HG02798 (cell line): Measurements from ENCODE around the gene FCGR3B.
A peak's percentile ranks its signal among the peaks of the same experiment; 100 is the strongest.
"Not testable (repeated sequence)": the region's sequence is repeated elsewhere in the genome, so short reads cannot be mapped to it uniquely, and the experiment has no call there.

Source experiments
- ATAC-seq: cut with Tn5 transposase; IDR thresholded peaks from one replicate; pipeline ENCODE4 v1.9.1; 2021; ENCODE audit warnings: mild to moderate bottlenecking; ENCODE audit not compliant: unreplicated experiment, poor library complexity

The FCGR3B gene

DNA sequence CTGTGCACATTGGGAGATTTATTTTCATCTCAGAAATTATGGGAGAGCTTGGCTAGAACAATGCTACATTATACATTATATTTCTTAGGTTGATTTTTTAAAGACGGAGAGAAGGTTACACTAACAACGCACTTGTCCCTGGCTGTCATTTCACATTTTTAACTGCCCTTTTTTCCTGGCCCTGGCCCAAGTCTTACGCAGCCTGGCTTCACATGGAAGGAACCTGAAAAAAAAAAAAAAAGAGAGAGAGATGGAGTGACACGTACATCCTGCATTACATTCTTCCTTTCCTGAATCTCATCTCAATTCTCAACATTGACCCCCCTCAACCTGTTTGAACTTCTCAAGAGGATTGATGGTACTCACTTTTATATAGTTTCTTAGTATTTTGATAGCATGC is 20.8 kb downstream of the FCGR3B start:
- ATAC-seq, result not testable (repeated sequence)

GRCh38 chr1:161606541-161607336 is 24.2 kb downstream of the FCGR3B start:
- ATAC-seq, result not testable (repeated sequence)

- peak; percentile 51 for ATAC-seq
Measured at GRCh38 chr1:161605762-161606540, 25.0 kb downstream of the FCGR3B start.

- not testable (repeated sequence) for ATAC-seq
Measured at GRCh38 chr1:161605024-161605423, 26.0 kb downstream of the FCGR3B start.

GRCh38 chr1:161597077-161597476 is 33.9 kb downstream of the FCGR3B start:
- not testable (repeated sequence) for ATAC-seq

DNA sequence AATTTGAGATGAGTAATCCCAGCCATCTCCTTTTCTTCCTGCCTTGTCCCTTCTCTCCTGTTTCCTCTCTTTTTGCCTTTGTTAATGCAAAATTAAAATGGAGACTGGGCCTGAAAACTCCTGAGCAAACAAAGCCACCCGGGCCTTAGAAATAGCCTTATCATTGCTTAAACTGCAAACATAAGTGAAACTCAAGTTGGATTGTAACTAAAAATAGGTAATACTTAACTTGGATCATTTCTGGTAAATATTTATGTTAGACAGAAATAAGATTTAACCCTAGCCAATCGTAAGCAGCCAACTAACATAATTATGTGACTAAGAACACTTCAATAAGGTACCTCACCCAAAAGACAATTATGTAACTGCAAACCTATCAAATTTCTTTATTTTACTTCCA is 35.4 kb downstream of the FCGR3B start:
- ATAC-seq, result not testable (repeated sequence)

GRCh38 chr1:161595173-161595572 is 35.8 kb downstream of the FCGR3B start:
- not testable (repeated sequence) for ATAC-seq

DNA sequence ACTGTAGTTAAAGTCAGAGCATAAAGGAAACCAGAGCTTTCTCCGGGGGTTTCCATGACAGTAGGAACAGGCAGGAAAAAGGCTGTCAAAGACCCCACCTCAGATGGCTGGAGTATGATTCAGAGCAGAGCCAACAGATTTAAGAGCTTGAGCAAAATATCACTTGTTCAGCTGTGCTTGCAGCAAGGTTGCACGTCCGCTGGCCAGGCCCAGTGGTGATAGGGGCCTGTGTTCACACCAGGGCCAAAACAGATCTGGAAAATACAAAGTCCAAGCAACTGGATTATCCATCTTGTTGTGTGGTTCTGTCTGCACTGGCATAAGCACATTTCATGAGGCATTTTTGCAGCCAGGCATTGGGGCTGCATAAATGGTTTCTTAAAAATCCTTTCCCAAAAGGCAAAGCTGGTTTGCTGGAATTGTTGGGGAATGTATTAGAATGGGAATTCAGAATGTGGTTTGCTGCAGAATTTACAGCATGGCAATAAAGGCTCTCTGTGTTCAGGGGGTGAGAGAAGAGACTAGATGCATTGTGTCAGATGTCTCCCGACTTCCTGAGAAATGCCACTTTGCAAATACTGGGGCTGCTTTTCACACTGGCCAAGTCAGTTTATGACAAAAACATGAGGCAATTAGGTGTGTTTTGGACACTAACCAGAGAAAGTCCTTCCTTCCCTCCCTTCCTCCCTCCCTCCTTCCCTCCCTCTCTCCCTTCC is 36.5 kb downstream of the FCGR3B start:
- ATAC-seq, result not testable (repeated sequence)

DNA sequence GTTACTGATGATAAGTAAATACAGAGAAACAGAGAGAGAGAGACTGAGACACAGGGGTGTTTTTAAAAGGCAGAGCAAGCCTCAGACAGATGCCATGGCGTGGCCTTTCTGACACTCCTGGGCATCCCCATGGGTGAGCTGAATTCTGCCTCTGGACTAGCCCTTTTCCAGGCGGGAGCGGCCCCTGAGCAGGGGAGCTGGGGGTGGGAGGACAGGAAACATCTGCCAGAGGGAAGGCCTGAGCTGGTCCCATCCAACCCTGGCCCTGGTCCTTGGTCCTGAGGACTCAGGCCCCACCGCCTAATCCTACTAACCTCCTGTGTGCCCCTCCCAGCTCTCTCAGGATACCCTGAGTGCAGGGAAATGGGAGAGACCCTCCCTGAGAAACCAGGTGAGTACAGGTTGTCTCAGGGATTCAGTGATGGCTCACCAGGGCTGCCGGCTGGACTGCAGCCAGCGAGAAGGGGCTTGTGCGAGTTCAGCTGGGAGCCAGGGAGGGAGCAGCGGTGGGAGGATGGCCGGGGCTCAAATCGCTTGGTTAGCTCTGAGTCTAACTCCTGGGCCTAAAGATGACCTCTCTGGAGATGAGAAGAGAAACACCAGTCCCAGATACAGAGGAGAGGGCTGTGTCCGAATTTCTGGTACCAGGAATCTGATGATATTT is 37.8 kb downstream of the FCGR3B start:
- not testable (repeated sequence) for ATAC-seq

DNA sequence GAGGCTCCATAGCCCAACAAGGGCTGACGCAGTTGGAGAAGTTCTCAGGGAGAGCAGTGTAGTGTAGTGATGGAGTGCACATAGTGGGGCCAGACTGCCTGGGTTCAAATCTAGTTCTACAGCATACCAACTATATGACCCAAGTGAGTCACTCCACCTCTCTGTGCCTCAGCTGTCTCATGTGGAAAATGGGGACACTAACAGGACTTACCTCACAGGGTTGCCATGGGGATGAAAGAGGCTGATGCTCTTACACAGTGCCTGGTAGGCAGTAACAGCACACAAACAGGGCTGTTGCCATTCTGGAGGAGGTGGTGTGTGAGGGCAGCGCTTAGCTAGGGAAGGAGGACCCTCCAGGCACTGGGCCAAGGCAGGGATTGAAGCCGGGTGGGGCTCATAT is 38.4 kb downstream of the FCGR3B start:
- not testable (repeated sequence) for ATAC-seq

DNA sequence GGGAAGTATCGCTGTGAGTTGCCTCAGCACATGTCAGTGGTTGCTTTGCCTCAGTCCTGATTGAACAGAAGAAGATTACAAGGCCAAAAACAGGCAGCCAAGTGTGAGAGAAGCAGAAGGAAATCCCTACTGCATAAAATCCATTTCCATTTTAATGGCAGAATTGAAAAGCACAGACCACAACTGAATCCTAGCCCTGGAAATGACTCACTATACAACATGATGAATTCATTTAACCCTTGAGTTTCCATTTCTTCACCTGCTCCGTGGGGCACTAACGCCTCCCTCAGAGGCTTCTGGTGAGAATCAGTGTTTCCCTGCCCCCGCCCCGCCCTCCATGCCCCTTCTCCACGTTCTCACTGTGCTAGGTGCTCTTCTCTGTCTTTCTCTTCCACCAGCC is 41.1 kb downstream of the FCGR3B start:
- not testable (repeated sequence) for ATAC-seq

DNA sequence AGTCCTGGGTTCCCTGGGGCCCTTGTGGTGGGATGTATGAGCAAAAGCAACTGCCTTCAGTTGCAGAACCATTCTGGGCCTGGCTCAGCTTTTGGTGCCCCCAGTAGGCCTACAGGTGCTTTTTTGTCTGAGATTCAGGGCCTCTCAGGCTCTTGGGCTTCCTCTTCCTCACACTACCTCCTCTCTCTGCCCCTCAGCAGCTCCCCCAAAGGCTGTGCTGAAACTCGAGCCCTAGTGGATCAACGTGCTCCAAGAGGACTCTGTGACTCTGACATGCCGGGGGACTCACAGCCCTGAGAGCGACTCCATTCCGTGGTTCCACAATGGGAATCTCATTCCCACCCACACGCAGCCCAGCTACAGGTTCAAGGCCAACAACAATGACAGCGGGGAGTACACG is 41.6 kb downstream of the FCGR3B start:
- not testable (repeated sequence) for ATAC-seq

- not testable (repeated sequence) for ATAC-seq
Measured at GRCh38 chr1:161588596-161588995, 42.4 kb downstream of the FCGR3B start.

GRCh38 chr1:161582882-161583281 is 48.1 kb downstream of the FCGR3B start:
- not testable (repeated sequence) for ATAC-seq

DNA sequence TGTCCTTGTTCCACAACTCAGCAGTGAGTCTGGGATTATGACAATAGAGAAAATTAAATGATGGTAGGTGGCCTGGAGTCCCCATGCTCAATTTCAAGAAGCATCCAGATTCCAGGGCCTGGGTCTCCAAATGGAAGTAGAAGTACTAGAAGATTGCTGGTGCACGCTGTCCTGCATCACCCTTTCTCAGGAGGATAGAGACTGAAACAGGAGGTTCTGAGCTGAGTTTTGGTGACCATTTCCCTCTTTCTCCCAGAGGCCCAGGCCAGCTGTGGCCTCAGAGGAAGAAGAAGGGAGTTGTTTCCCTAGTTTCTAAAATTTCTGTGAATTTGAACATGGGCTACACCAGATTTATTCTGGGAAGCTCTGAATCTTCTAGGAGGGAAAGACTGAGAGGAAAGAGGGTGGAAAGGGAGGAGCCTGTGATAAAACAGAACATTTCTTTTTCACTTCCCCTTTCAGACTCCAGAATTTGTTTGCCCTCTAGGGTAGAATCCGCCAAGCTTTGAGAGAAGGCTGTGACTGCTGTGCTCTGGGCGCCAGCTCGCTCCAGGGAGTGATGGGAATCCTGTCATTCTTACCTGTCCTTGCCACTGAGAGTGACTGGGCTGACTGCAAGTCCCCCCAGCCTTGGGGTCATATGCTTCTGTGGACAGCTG is 50.0 kb downstream of the FCGR3B start:
- peak; percentile 75 for ATAC-seq

GRCh38 chr1:161579856-161580507 is 51.0 kb downstream of the FCGR3B start:
- not testable (repeated sequence) for ATAC-seq

DNA sequence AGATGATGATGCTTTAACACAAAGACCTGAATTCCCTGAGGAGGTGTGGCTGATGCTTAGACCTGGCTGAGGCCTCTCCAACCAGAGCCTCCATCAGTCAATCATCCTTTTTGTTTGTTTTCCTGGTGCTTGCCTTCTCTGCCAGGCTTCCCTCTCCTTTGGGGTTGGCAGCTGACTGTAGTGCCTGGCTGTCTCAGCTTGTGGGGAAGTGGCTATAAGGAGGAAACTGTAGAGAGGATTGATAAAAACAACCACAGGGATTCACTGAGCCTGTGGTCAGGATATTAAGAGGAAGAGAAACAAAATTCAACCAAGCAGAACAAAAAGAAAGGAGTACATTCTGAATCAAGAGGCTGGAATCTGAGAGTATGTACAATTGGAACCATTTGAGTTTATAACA is 54.3 kb downstream of the FCGR3B start:
- ATAC-seq, result not testable (repeated sequence)
